Progenitor cell of endocrine pancreas (in vitro differentiated cells): ENCODE results near the gene RC3H2. TPM values are rescaled to one million over a fixed set of nuclear protein-coding genes. Genes with fewer than 3 reads are reported as not detected.

Experiments used
- DNase-seq: peaks from one replicate; pipeline ENCODE4 v3.0.0; 2021; ENCODE audit warnings: low spot score; ENCODE audit not compliant: unreplicated experiment
- H3K27ac Mint-ChIP-seq: 2 replicates; pipeline ENCODE4 v1.8.0; 2021; ENCODE audit warnings: mild to moderate bottlenecking, moderate library complexity, mixed read lengths
- H3K27me3 Mint-ChIP-seq: 2 replicates; pipeline ENCODE4 v1.8.0; 2021; ENCODE audit warnings: mixed read lengths
- H3K36me3 Mint-ChIP-seq: 2 replicates; pipeline ENCODE4 v1.8.0; 2022; ENCODE audit warnings: mixed read lengths; ENCODE audit not compliant: insufficient read depth
- H3K4me1 Mint-ChIP-seq: 2 replicates; pipeline ENCODE4 v1.8.0; 2021; ENCODE audit warnings: low read depth, mixed read lengths
- H3K4me3 Mint-ChIP-seq: 2 replicates; pipeline ENCODE4 v1.8.0; 2021; ENCODE audit warnings: low read depth, mild to moderate bottlenecking, moderate library complexity, mixed read lengths
- H3K9me3 Mint-ChIP-seq: 2 replicates; pipeline ENCODE4 v1.8.0; 2021; ENCODE audit warnings: low read depth, mixed read lengths
- CTCF ChIP-seq: fragments of 200-600 bp; sonication (generic); IDR thresholded peaks from one replicate; pipeline ENCODE4 v1.5.0; 2021; ENCODE audit warnings: antibody characterized with exemption, mild to moderate bottlenecking; ENCODE audit not compliant: unreplicated experiment
- total RNA-seq: library from RNA; stranded (reverse); gene quantifications from 2 replicates; pipeline ENCODE4 v1.2.1, GENCODE V29; 2021

RC3H2 gene
- total RNA-seq, 1 donor from 2014 or later: 68.8 TPM

GRCh38 chr9:122940749-122941581 lies 35.8 kb upstream of the RC3H2 start, which contains the start of gene RABGAP1:
TSS of gene RABGAP1 (plus strand) at chr9:122941020. CDS start at chr9:122957060, 16,040 bp downstream.
- peaks cover 8% of the 10 kb centered on the region for H3K36me3 Mint-ChIP-seq
- H3K4me1 Mint-ChIP-seq: peaks cover 26% of the 10 kb centered on the region
- no peaks in the 10 kb centered on the region for H3K9me3 Mint-ChIP-seq

GRCh38 chr9:122940454-122940748 lies 35.2 kb upstream of the RC3H2 start:
- Mint-ChIP-seq H3K27ac (peak overlapping the region; percentile 90), H3K9me3 (no peaks in the 10 kb centered on the region), H3K36me3 (peaks cover 8% of the 10 kb centered on the region), H3K27me3 (no peaks in the 10 kb centered on the region), H3K4me3 (peak overlapping the region; percentile 92), H3K4me1 (peaks cover 21% of the 10 kb centered on the region)
- DNase-seq: no peak
- no peak for TF ChIP-seq CTCF

More at GRCh38 chr9:122940749-122941581, 35.8 kb upstream of the RC3H2 start, which contains the start of gene RABGAP1:
- Mint-ChIP-seq H3K27ac (peak within 1 kb of the TSS; percentile 99), H3K27me3 (no peaks in the 10 kb centered on the region), H3K4me3 (peak within 1 kb of the TSS; percentile 92)
- peak; percentile 97 for DNase-seq
- no peak for TF ChIP-seq CTCF

- no peak for DNase-seq
- Mint-ChIP-seq H3K4me1 (peaks cover 19% of the 10 kb centered on the region), H3K27me3 (no peaks in the 10 kb centered on the region), H3K9me3 (no peaks in the 10 kb centered on the region), H3K4me3 (no peak overlapping the region), H3K36me3 (peaks cover 9% of the 10 kb centered on the region), H3K27ac (peak overlapping the region; percentile 60)
- no peak for TF ChIP-seq CTCF
Observed at GRCh38 chr9:122939601-122940000, 34.4 kb upstream of the RC3H2 start.

GRCh38 chr9:122936883-122937282 lies 31.7 kb upstream of the RC3H2 start:
- Mint-ChIP-seq H3K27ac (peak overlapping the region; percentile 52), H3K27me3 (no peaks in the 10 kb centered on the region), H3K4me3 (no peak overlapping the region), H3K9me3 (no peaks in the 10 kb centered on the region), H3K4me1 (peaks cover 20% of the 10 kb centered on the region), H3K36me3 (peaks cover 9% of the 10 kb centered on the region)
- no peak for DNase-seq
- TF ChIP-seq CTCF: no peak

- Mint-ChIP-seq H3K27me3 (no peaks in the 10 kb centered on the region), H3K27ac (peak overlapping the region; percentile 52), H3K9me3 (no peaks in the 10 kb centered on the region), H3K4me1 (peaks cover 18% of the 10 kb centered on the region), H3K36me3 (peaks cover 9% of the 10 kb centered on the region), H3K4me3 (no peak overlapping the region)
- DNase-seq: no peak
- no peak for TF ChIP-seq CTCF
Observed at GRCh38 chr9:122936464-122936863, 31.3 kb upstream of the RC3H2 start.
